GM21576 (cell line): ENCODE measurements around the gene ZBTB47.

ENCODE experiments used
- ATAC-seq: cut with Tn5 transposase; IDR thresholded peaks from one replicate; pipeline ENCODE4 v1.9.1; 2021; ENCODE audit warnings: mild to moderate bottlenecking, moderate library complexity; ENCODE audit not compliant: unreplicated experiment

The ZBTB47 gene

GRCh38 chr3:42684632-42685362 lies 31.3 kb downstream of the ZBTB47 start:
- no peak for ATAC-seq

DNA sequence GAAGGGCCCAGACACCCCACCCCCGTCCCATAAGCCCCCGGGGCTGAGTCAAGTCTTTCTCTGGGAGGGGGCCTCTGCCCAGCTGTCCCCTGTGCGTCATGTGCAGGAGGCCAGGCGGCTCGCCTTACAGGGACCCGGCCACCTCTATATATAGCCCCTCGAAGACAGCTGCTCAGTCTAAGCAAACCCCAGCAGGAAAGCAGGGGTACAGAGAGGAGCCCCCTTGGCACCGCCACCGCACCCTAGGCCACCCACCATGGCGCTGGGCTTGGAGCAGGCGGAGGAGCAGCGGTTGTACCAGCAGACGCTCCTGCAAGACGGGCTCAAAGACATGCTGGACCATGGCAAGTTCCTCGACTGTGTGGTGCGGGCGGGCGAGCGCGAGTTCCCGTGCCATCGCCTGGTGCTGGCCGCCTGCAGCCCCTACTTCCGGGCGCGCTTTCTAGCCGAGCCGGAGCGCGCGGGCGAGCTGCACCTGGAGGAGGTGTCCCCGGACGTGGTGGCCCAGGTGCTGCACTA lies 31.9 kb downstream of the ZBTB47 start, which contains the start of gene KLHL40:
Gene KLHL40 (plus strand): TSS at position 175 of the 519 bp plus-strand sequence. CDS start 82 bp downstream, at position 257.
- no peak for ATAC-seq

- no peak for ATAC-seq
Measured at GRCh38 chr3:42685891-42686820, 32.7 kb downstream of the ZBTB47 start.

- ATAC-seq, result no peak
Measured at GRCh38 chr3:42686832-42687650, 33.5 kb downstream of the ZBTB47 start.

DNA sequence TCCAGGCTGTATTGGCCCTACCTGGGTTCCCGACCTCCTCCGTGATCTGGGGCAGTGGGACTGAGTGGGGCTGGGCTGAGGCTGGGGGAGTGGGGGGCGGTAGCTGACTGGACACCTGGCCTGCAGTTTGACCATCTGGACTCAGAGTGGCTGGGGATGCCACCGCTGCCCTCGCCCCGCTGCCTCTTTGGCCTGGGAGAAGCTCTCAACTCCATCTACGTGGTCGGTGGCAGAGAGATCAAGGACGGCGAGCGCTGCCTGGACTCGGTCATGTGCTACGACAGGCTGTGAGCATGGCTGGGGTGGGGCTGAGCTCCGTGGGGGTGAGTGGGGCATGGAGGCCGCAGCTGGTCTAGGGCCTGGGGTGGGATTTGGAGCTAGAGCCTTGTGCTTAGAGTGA lies 34.5 kb downstream of the ZBTB47 start:
- no peak for ATAC-seq

DNA sequence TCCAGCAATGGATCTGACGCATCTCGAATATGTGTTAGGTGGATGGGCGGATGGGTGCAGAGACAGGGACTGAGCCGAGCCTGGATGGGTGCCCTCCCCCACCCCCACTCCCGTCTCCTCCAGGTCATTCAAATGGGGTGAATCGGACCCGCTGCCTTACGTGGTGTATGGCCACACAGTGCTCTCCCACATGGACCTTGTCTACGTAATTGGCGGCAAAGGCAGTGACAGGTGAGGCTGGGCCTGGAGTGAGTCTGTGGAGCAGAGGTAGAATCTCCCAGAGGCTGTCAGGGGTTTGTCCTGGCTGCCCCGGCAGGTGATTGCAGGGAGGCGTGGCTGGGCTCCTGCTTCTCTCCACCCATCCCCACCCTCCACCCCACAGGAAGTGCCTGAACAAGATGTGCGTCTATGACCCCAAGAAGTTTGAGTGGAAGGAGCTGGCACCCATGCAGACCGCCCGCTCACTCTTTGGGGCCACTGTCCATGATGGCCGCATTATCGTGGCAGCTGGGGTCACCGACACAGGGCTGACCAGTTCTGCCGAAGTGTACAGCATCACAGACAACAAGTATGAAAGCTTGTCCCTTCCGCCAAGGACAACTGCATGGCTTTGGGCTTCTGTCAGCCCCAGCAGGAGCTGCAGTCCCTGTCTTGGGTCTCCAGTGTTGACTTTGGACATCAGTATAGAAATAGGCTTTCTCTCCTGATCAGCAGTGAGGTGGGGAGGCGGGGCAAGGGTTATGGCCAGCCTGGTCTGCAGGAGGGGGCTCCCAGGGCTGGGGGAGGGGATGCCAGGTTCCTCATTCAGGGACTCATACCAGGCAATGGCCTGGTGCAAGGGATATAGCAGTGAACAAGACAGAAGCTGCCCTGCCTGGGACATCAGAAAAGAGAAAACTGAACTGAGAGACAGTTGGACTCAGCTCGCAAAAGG lies 35.3 kb downstream of the ZBTB47 start:
- no peak for ATAC-seq

DNA sequence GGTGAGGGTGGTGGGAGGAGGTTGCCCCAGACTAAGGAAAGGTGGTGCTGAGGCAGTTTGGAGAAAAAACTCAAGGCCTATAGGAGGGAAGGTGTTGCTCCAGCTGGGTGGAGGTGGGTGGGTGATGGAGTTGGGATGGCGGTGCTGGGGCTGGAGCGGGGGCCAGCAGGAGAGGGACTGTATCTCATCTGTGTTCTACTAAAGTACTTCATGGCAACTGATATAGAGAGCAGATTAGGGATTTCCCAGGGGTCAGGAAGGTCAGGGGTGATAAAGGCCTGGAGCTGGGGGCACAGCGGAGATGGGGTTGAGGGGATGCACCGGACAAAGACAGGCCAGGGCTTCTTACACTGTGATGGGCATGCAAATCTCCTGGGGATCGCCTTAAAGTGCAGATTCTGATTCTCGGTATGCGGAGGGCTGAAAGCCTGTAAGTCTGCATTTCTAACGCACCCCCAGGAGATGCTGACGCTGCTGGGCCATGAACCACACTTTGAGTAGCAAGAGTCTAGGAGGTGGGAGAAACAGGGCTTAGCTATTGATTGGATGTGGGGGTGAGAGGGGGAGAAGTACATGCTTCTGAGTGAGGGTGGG lies 36.0 kb downstream of the ZBTB47 start:
- ATAC-seq, result no peak

DNA sequence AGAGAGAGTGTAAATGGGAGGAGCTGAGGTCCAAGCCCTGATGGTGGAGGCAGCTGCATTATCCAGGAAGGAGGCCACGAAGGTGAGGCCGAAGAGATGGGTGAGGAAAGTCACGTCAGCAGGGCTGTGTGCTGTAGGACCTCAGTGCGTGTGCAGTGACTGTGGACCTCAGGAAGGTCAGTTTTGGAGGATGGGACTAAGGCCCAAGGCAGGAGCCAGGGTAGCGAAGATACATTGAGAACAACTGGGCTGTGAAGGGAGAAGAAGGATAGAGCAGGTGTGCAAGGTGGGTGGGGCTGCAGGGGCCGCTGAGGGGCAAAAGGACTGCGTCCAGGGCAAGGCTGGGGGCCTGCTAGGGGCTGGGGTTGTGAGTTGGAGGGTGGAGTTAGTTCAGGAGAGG lies 36.7 kb downstream of the ZBTB47 start:
- no peak for ATAC-seq

GRCh38 chr3:42690766-42691680 lies 37.5 kb downstream of the ZBTB47 start:
- no peak for ATAC-seq

DNA sequence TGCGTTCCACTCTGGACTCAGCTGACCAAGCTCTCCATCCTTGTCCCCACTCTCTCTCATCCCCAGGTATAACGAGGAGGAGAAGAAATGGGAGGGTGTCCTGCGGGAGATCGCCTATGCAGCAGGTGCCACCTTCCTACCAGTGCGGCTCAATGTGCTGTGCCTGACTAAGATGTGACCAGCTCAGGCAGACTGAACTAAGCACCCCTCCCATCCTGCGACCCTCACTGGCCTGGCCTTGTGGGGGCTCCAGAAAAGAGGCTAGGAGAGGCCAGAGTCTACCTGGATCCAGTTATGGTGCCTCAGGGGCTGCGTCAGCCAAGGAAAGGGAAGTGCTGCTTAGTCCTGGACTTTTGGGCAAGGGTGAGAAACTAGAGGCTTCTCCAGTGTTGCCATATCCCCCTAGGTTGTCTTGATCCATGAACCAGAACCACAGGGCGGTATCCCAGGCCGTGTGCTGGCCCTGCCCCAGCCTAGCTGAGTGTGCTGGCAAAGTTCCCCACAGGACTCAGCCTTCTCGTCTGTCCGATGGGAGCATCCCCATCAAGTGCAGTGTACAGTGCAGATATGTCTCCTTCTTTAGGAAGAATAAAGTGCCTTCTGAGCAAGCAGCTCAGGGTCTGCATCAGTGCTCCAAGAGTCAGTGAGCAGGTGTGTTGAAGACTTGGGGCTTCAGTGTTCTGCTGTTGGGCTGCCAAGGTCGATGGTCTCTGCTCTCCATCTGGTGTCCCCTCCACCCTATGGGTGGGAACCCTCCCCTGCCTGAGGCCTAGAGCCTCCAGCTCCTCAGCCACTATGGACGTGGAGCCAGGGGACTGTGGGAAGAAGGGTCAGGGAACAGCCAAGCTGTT lies 38.5 kb downstream of the ZBTB47 start:
- no peak for ATAC-seq

GRCh38 chr3:42692667-42693529 lies 39.4 kb downstream of the ZBTB47 start:
- ATAC-seq, result no peak

GRCh38 chr3:42693530-42693930 lies 40.0 kb downstream of the ZBTB47 start:
- no peak for ATAC-seq

DNA sequence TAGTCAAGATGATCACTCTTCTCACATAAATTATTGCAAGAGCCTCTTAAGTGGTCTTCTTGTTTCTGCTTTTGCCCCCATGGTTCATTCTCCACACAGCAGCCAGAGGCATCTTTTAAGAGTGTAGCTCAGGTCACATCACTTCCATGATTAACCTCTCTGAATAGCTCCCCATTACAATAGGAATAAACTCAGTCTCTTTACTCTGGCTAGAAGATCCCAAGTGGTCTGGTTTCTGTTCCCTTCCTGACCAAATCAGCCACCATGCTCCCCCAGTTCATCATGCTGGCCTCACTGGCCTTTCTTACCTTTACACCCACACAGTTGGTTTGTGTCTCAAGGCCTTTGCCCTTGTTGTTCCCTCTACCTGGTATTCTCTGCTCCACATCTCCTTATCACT lies 40.9 kb downstream of the ZBTB47 start:
- no peak for ATAC-seq

- no peak for ATAC-seq
Measured at GRCh38 chr3:42696356-42697288, 43.1 kb downstream of the ZBTB47 start.

DNA sequence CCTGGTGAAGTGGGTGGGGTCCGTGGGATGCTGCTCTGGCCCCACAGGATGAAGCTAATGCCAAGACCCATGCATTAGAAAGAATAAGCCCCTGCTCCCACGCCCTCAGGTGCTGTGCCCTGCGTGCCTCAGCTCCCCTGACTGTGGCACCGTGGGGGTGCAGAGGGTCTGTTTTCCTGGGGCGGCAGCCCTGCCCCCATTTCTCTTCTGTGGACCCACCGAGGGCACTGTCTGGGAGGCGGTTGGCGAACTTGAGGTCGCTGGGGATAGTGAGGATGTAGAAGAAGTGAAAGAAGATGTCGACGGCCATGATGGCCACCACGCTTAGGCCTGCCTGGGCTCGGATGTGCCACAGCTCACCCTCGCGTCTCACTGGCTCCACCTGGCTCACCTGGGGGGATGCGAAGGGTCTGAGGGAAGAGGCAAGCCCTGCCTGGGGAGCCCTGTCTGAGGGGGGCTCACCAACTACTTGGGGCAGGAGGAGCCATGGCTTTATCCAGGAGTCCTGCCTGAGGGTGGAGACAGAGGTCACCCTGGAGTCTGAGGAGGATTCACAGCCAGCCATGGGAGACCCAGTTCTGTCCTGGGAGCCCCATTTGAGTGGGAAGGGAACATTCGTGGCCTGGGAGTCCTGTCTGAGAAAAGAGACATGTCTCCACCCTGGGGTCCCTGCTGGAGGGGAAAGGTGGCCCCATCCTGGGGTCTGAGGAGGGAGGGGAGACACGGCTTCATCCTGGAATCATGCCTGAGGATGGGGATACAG lies 44.0 kb downstream of the ZBTB47 start:
- ATAC-seq, result no peak
